HG02938 (cell line): ENCODE results near the gene GRIK1.
"Not testable (repeated sequence)": the region's sequence is repeated elsewhere in the genome, so short reads cannot be mapped to it uniquely, and the experiment has no call there.

ENCODE experiments used
- ATAC-seq: cut with Tn5 transposase; IDR thresholded peaks from one replicate; pipeline ENCODE4 v1.9.1; 2021; ENCODE audit warnings: mild to moderate bottlenecking, moderate library complexity; ENCODE audit not compliant: unreplicated experiment

Gene GRIK1

DNA sequence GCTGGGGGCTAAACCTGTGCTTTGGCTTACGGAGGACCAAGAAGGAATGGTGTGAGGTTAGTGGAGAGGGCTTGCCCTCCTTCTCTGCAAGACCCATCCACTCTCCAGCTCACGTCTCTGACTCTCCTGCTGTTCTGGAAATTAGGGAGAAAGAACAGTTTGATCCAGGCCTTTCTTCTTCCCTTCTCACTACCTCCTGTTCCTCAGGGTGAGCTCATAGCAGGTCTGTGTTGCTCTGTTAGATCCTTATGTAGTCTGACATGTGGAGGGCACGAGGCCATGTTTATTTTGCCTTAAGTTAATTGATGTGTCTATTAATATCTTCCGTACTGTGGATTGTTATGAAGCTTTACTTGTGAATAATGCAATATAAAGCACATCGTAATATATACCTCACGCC, 315.0 kb downstream of the GRIK1 start:
- ATAC-seq: no peak

DNA sequence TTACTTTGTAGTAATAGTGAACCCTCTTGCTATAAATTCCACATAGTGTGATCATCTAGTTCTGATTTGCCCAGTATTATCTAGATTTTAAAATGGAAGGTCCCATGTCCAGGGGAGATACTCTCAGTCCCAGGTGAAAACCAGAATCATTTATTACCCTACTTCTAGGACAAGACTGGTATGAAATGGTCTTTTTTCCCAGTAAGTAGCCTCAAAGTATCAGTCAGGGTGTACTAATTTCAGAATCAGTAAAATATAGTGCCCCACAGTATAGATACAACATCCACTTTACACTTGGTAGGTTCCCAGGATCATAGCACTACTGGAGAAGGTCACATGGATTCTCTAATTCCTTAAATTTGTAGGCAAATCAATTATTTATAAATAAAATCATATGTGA, 318.3 kb downstream of the GRIK1 start:
- no peak for ATAC-seq

DNA sequence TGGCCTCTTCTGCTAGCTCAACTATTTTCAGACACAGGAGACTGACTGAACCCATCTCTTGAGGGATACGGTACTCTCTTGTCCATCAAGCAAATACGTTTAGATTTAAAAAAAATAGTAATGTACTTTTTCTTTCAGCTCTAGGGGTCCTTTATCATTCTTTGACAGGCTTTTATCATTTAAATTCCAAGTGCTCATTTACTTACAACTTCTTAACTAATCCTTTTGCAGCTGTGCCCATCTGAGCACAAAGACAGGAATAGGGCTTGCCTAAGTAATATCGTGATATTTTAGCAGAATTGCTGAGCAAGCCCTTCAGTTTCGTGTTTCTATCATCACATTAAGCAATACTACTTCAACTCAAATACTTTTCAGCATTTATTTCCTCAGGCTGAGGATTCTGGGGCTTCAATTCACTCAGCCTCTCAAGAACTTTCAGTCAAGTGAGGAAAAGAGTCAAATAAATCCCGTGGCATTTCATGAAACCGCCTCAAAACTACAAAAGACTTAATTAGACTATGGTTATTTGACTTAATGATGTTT, 323.5 kb downstream of the GRIK1 start:
- no peak for ATAC-seq

DNA sequence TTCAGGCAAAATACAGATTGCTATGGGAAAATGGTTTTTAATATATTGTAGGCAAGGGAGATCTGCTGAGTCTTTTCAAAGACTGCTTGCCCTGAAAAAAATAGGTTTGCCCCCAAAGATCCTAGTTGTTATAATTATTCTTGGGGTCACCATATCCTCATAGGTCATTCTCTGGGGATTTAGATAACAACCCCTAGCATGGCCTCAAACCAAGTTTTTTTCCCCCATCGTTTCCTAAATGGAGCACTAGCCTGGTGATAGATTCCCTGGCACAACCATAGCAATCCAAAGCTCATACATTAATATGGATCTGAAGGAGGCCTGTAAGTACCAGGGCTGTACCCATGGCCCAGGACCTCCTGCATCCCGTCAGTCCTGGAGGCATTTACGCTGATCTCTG, 325.9 kb downstream of the GRIK1 start:
- no peak for ATAC-seq

DNA sequence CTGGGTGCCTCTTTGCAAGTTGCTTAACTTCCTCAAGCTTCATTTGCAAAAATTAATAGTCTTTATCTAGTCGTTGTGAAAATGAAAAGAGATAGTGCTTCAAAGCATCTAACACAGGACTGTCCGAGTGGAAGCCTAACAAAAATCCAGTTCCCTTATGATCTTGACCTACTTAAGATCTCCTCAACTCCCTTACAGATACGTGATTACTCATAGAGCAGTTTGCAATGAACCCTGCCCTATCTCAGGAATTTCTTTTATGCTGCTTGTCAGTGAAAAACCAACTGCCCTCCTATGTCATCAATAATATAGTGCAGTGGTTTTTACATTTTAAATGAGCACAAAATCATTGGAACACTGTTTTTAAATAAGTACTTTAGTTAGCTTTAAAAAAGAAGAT, 326.8 kb downstream of the GRIK1 start:
- no peak for ATAC-seq

DNA sequence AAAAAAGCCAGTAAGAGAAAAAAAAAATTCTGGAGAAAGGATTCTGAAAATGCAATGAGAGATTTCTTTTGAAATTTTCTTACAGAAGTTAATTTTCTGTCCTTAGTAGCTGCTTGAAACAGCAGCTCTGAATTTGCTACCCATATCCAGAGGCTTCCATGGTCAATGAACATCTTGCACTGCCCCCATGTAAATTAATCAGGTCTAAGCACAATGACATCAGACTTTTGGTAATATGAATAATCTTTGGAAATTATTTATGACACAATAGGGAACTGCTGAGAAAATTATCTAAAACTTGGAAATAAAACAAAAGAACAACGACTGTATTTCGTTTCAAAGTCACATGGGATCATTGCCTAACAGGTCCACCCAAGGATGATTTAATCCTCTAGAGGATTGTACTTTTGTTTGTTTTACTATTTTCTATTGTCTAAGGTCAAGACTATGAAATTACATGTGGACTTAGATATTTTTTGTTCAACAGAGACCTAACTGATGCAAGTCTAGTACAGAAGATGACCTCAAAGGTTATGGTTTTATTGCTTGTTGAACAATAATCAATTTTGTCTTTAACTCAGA, 328.9 kb downstream of the GRIK1 start:
- no peak for ATAC-seq

DNA sequence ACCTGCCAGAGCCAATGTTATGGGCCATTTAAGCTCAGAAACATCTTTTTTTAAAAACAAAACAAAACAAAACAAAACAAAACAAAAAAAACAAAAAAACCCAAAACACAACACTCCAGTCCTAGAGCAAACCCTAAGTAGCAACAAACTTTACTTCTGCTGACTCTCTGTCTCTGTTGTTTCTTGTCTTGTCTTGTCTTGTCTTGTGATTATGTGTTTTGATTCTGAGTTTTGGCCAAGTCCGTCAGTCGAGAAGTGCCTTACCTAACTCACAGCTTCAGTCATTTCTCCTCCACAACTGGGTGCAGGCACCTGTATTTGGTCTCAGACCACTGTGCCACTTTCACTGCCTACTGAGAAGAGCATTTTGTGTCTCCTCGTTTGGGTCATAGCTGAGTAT, 333.2 kb downstream of the GRIK1 start:
- ATAC-seq: no peak

DNA sequence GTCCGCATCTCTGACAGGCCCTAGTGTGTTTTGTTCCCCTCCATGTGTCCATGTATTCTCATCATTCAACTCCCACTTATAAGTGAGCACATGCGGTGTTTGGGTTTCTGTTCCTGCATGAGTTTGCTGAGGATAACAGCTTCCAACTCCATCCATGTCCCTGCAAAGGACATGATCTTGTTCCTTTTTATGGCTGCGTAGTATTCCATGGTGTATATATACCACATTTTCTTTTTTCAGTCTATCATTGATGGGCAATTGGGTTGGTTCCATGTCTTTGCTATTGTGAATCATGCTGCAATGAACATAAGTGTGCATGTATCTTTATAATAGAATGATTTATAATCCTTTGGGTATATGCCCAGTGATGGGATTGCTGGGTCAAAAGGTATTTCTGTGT, 334.6 kb downstream of the GRIK1 start:
- not testable (repeated sequence) for ATAC-seq

DNA sequence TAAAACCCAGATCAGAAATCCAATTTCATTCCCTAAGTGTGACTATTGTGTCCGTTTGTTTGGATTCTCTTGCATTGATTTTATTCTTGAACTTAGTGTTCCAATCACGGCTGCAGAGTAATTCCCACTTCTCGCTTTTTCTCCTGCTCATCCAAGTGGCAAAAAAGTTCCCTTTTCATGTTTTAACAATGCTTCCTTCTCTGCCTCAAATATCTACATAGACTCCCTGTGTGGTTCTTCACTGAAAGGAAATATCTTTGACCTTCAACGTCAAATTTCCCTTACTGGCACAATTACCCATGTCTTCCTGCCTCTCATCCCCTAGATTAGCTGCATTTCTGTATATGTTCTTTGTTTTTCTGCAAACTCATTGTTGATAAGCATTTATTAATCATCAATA, 335.7 kb downstream of the GRIK1 start:
- ATAC-seq: no peak

DNA sequence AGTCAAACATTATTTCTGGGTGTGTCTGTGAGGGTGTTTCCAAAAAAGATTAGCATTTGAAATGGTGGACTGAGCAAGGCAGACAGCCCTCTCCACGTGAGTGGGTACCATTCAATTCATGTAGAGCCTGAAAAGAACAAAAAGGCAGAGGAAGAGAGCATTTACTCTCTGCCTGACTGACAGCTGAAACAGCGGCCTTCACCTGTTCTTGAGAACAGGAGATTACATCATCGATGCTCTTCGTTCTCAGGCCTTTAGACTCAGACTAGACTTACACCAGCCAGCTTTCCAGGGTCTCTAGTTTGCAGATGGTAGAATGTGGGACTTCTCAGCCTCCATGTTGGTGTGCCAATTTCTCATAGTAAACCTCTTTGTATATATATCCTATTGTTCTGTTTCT, 338.7 kb downstream of the GRIK1 start:
- no peak for ATAC-seq

DNA sequence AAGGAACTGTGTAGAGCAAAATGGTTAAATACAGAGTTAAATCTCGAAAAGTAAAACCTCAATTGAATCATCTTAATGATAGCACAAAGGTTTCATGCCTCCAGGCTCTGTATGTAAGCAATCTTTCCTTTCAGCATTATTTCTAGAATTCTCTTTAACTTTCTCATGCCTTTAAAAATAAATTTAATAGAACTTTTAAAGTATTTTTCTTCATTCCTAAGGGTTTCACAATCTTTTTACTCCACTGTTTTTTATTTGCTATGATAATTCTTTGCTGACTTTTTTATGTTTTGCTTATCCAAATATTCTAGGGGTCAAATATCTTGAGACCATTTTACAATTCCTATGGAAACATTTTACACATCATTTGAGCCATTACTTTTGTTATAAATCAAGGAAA, 353.1 kb downstream of the GRIK1 start:
- ATAC-seq: no peak

DNA sequence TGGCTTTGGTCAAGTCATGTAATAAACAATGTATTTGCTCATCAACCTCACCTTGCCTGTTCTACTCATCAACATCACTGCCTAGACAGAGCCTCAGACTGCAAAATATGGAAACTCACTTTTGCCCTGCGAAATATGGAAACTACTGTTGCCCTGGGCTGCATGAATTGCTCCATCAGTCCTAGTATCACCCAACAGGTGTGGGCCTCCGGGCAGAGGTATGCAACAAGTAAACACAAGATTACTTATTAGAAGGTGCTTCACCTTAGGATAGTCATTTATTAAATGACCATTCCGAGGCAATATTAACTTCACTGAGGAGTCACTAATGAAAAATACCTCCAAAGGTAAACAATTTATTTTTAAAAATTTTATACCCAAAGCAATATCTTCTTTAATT, 354.3 kb downstream of the GRIK1 start:
- ATAC-seq: no peak

DNA sequence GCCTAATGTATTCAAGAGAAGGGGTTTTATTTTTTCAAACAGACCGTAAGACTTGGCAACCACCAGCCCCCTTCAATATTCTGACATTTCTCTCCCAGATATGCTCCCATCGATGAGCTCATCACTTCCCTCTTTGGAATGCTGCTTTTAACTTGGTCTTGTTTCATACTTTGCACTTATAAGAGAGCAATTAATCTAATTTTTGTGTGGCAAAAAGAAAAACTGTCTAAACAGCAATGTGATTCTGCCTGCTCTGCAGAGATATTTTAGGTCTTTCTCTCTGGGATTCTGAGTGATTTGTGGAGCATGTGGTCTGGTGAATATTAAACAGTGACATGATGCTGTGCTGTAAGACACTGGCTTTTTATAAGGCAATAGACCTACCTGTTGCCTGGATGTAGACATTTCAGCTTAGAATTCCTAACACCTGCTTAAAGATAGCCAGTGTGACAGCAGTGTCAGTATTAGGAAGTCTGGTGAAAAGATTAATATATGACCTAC, 356.3 kb downstream of the GRIK1 start:
- no peak for ATAC-seq

DNA sequence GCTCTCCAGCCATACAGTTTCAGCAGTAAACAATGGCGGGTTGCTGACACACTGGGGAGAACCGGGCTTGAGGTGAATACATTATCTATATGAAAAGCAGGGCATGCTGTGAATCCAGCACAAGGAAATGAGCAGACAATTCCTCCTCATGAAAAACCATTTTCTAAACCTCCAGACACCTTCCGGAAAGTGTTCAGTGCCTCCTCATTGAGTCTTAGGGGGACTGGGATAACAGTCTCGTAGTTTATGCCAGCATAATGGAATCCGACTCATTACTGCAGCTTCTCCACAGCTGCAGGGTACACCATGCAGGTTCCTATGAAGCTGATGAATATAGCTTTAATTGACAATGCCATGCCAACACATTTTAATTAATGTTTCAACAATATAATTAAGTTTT, 356.9 kb downstream of the GRIK1 start:
- no peak for ATAC-seq

DNA sequence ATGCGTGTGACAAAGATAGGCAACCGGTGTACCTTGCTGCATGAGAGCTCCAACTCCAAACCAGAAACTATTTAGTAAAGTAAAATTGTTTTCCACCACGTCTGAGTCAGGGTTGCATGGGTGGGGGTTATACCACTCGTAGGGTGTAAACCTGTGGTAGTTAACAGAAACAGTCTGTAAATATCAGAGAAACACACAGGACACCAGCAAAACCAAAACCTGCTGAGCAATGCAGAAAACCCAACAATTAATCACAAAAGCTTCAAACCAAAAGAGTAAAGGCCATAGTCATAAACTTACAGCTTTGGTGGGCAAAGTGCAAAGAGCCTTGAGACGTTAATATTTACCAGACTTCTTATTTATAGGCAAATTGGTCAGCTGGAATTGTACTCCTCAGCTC, 358.4 kb downstream of the GRIK1 start:
- ATAC-seq: no peak

DNA sequence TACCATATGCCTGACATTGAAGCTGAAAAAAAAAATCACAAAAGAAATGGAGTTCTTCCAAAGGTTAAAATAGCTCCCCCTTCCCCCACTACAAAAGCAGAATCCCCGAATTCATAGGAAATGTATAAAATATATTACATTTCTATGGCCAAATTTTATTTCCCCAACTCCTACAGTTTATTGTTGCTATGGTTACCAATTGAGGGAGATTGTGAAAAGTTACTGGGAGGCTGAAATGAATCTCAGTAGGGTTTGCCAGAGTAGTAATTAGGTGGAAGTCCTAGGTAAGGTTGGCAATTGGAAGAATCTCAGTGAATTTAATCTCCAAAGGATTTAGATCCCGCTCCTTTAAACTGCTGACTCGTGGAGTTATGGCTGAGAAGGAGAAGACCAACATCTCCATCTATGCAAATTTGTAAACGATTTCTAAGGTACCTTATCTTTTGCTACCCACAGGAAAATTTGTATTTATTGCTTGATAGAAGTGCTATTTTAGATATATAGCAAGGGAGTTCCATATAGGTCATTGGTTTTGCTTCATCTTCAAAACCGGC, 359.0 kb downstream of the GRIK1 start:
- no peak for ATAC-seq

DNA sequence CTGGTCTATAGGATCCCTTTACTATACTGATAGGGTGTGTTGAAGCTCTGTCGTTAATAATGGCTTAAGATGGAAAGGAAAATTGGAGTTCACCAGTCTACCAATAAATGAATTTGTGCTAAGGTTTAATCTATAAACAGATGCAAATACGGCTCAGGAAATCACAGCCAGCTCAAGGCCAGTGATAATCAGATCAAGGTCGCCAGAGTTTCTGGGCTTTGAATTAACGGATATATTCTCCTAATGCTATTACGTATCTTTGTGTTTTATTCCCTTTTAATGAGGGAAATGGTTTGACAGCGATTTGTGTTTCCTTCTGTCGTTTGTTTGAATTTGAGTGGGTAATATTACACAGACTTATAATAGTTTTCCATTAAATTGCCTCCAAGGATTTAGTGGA, 361.5 kb downstream of the GRIK1 start:
- no peak for ATAC-seq

DNA sequence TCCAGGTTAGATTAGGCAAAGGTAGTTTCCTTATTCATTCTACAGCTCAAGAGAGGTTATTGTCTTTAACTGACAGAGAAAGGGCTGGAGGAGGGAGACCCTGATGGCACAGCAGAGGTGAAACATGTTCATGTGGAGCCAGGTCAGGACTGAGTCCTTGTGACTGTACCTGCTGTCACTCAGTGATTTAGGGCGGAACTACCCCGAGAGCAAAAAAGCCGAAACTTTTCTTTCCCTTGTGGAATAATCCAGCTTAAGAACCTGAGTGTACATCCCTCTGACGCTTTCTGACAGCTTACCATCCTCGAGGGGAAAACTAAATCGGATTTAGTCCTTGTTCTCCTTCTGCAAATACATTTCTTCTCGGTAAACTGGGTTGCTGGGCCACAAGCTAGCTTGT, 367.8 kb downstream of the GRIK1 start:
- ATAC-seq: no peak

DNA sequence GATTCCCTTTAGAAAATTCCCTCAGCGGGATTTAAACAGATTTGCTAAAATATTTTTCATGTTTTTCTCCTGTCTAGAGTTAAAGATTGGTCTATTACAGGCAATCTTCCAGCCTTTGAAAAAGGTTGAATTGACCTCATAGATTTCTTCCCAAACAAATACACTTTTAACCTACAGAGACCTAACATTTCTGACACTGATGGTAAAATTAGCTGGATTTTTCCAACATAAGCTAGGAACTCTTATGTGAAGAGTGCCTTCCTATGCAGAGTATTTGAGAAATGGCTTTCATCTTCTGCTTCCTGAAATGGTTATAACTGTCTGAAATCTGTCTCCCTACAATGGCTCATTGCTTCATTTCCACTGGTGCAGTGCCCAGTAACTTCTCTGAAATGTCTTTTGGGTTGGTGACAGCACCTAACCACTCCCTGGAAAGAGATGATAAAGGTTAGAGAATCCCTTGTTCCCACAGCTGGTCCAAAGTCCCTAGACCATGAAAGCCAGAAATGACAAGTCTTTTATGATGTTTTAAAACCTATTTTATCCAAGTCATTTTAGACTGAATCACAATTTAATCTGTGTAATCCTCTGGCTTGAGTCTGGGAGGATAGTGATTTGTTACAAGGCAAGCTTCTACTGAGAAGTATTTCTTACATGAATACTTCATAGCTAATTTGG, 371.6 kb downstream of the GRIK1 start:
- no peak for ATAC-seq

DNA sequence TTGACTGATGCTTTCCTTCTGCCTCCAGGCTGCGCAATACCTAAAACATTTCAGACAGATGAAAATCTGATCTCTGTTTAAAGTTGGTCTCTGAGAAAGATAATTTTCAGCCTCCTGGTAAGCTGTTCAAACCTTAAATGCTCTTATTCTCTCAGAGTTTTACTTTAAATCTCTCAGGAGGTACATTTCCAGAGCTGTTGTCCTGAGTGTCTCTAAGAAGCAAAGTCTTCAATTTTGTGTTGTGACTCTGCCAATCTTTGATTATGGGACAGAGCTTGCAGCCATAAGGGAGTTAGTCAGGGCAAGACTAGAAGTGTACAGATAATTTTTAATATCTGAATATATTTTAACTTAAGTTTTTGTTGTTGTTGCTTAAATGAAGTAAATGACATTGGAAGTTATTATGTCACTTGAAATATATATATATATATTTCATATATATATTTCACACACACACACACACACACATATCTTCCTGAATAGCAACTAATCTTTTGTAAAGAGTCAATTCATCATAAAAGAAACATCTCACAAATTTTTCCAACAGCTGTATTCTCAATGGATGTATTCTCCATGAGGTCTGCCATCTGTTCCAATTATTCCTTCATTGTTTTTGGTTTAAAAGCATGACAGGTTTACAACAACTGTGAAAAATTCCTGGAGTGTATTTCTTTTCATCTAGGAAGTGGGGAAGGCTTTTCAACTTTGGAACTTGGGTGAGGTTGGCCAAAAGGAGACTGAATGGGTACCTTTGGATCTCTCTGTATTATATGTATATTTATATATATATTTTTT, 381.7 kb downstream of the GRIK1 start:
- no peak for ATAC-seq

DNA sequence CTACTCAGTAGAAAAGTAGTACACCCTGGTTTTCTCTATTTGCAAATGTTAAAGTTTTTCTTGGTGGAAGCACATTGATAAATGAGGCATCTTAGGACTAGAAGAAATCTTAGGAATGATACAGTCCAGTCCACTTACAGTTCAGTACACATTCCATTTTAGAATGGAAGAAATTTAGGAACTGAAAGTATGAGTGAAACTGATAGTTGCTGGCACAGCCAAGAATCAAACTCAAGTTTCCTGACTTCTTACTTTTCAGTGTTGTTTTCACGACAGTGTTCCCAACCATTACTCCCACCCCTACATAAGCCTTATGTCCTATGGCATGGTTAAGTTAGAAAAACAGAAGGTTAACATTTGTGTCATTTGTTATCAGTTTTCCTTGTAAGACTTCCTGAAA, 382.6 kb downstream of the GRIK1 start:
- no peak for ATAC-seq

DNA sequence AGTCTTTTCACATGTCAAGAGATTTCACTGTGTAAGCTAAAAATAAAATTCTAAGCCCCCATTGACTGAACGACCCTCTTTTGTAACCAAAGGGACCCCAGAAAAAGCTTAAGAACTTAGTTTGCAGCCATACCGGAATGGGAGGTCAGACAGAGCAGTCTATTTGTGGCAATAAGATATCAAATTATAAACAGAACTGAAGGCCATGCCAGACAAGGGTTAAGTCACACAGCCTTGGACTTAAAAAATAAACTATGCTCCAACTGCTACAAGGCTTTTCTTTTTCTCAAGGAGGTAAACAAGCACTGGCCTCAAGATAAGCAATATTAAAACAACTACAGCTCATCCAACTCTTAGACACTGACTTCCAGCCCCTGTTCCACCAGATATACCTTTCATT, 384.2 kb downstream of the GRIK1 start:
- ATAC-seq: no peak
